GM18909 (cell line): Measurements from ENCODE around the gene CERS4.
"Not testable (repeated sequence)": the region's sequence is repeated elsewhere in the genome, so short reads cannot be mapped to it uniquely, and the experiment has no call there.

Experiments
- ATAC-seq: cut with Tn5 transposase; IDR thresholded peaks from one replicate; pipeline ENCODE4 v1.9.1; 2021; ENCODE audit warnings: mild to moderate bottlenecking; ENCODE audit not compliant: unreplicated experiment, poor library complexity

Gene CERS4

GRCh38 chr19:8259142-8259921, 50.2 kb downstream of the CERS4 start:
- ATAC-seq = no peak

GRCh38 chr19:8259922-8260247, 50.7 kb downstream of the CERS4 start:
- ATAC-seq = no peak

DNA sequence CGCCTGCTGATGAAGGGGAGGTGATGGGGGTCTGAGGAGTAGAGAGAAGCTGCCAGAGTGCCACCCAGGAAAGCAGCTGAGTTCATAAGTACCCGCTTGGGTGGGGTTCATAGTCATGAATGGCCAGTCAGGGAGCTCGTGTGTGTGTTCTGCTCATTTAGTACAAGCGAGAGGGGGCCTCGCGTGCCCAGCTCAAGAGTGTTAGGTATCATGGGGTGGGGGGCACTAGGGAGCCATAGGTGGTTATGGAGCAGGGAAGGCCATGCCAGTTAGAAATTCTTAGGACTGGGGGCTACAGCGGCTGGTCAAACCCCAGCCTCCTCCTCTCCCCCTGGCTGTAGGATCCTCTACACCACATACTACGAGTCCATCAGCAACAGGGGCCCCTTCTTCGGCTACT, 52.2 kb downstream of the CERS4 start:
- no peak for ATAC-seq

DNA sequence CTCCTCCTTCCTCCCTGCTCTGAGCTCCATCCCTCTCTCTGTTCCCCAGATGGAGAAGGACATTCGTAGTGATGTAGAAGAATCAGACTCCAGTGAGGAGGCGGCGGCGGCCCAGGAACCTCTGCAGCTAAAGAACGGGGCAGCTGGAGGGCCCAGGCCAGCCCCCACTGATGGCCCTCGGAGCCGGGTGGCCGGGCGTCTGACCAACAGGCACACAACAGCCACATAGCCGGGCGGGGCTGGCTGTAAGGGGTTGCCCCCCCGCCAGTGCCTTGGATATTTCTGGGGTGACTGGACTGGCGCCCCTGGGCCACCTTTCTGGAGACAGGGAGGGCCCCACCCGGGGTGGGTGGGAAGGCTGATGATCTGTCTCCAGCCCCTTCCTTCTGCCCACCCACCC, 52.7 kb downstream of the CERS4 start:
- no peak for ATAC-seq

DNA sequence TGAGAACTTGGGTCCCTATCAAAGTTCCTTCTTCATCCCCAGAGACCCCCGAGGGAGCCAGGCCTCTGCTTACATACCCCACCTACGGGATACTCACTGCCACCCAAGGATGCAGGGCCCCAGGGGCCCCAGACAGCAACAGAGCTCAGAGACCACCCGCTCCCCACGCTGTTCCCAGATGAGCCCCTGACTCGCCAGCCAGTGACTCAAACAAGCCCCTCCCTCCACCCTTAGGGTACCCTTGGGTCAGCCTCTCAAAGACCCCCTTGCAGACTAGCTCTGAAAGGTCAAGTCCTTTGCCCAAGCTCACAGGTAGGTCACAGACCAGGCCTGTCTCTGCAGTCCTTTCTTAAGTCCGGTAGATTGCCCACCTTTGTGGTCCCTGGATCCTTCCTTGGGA, 53.3 kb downstream of the CERS4 start:
- no peak for ATAC-seq

DNA sequence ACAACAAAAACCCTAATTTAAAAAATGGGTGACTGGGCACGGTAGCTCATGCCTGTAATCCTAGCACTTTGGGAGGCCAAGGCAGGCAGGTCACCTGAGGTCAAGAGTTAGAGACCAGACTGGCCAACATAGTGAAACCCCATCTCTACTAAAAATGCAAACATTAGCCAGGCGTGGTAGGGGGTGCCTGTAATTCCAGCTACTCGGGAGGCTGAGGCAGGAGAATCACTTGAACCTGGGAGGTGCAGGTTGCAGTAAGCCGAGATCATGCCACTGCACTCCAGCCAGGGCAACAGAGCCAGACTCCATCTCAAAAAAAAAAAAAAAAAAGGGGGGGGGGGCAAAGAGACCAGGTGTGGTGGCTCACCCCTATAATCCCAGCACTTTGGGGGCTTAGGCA, 55.1 kb downstream of the CERS4 start:
- ATAC-seq = not testable (repeated sequence)

GRCh38 chr19:8265872-8266271, 56.7 kb downstream of the CERS4 start:
- no peak for ATAC-seq

- no peak for ATAC-seq
Measured at GRCh38 chr19:8269724-8270123, 60.6 kb downstream of the CERS4 start.

DNA sequence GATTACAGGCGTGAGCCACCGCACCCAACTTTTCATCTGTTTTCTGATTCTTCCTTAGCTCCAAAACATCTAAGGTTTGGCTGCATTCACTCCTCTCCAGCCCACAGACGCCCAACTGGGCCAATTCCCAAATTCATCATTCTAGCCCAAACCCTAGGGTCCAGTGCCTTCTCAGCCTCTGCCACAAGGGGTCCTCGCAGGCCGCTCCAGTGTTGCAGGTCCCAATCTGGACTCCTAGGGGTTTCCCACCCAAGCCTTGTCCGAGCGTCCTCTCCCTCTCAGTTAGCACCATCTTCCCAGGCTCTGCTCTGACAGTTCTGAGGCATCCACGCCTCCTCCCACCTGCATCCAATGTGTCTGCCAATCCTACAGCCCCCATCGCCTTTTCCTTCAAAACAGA, 67.3 kb downstream of the CERS4 start:
- not testable (repeated sequence) for ATAC-seq

- not testable (repeated sequence) for ATAC-seq
Measured at GRCh38 chr19:8291337-8291736, 82.2 kb downstream of the CERS4 start.

DNA sequence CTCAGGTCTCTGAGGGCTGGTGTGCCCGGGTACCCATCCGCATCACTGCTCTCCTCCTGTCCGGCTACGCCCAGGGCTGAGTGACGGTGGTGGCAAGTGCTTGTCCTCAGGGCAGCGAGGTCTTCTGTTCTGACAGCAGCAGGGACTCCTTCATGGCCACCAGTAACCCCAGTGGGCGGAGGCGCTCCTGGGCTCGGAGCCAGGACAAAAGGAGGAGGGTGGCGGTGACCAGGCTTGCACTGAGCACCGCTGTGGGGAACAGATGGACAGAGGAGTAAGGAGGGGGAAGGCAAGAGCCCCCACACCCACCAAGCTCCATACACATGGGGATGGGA, 93.2 kb downstream of the CERS4 start:
- no peak for ATAC-seq

DNA sequence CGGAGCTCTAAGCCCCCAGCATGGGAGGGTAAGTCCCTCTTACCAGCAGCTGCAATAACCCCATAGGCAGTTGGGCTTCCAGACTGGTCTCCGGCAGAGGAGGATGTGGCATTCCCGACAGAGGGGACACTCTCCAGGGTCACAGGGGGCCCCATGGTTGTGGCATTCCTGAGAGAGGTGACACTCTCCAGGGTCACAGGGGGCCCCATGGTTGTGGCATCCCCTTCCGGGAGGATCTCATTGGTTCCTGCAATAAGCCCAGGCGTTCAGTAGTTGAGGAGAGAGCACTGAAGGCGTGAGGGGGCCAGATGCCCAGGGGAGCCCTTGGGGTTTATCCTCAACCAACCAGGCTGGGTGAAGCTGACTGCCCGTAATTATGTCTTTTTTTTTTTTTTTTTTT, 93.6 kb downstream of the CERS4 start:
- no peak for ATAC-seq

DNA sequence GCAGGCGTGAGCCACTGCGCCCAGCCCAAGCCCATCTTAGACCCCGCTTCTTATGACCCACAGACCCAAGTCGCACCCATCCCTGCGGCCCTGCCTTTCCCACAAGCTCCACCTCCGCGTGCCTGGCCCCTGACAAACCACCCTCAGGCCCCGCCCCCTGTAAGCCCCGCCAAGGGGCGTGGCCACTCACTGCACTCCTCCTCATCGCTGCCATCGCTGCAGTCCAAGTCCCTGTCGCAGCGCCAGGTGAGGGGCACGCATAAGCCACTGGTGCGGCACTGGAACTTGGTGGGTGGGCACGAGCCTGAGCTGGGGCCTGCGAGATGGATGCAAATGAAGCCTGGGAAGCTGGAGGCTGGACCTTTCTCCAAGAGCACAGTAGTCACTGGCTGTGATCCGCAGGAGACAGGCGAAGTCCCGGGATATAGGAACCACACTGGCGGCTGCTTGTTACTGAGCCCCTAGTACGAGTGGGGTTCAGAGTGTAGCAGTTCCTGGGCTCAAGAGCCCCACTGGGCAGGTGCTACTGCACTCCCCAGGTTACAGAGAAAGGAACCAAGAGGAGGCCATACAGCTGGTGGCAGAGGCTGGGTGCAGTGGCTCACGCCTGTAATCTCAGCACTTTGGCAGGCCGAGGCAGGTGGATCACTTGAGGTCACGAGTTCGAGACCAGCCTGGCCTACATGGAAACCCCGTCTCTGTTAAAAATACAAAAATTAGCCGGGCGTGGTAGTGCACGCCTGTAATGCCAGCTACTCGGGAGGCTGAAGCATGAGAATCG, 95.9 kb downstream of the CERS4 start:
- ATAC-seq = no peak

DNA sequence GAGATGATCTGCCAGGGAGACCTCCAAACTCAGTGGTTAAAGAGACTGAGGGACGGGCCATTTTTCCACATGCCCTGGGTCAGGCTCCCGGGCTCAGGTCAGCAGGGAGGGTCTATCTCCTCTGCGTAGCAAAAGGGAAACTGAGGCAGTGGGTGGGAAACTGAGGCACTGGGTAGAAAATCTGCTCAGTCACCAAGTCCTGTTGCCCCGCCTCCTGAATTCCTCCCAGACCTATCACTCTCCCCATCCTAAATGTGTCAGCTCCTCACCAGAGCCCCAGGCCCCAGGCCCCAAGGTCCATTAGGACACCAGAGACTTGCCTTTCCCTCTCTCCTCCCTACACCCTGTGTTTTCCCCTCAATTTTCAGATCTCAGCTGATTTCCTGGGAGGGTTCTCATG, 96.6 kb downstream of the CERS4 start:
- no peak for ATAC-seq

DNA sequence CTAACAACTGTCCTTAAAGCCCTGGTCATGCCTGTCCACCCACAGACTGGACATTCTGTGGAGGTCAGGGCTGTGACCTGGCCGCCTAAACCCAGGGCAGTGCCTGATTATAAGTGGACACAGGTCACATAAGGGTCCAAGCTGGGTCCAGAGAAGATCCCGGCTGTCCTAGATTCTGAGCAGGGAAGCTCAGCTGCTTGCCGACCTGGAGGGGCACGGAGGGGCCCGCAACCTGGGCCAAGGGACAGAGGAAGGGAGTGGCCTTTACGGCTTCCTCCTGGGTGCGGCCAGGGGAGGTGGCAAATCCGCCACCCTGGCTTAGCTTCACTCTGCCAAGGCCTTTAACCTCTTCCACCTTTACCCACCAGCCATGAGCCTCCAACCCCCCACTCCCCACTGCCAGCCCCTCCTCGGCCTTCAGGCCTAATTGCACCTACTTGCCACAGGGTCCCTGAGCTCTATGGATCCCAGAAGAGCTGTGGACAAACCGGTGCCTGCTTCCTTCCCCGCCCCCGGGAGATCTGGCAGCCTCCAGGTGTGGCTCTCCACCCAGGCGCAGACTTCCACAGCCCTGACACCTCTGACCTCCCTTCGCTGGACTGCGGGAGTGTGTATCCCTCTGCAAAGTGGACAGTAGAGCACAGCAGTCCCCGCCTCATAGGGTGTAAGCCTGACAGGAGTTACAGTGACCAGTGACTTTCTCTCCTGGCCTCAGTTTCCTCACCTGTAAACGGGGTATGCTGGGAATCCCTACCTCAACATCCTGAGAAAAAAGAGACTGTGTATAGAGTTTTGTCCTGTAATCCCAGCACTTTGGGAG, 97.3 kb downstream of the CERS4 start:
- ATAC-seq = no peak

GRCh38 chr19:8307400-8307964, 98.3 kb downstream of the CERS4 start:
- no peak for ATAC-seq

DNA sequence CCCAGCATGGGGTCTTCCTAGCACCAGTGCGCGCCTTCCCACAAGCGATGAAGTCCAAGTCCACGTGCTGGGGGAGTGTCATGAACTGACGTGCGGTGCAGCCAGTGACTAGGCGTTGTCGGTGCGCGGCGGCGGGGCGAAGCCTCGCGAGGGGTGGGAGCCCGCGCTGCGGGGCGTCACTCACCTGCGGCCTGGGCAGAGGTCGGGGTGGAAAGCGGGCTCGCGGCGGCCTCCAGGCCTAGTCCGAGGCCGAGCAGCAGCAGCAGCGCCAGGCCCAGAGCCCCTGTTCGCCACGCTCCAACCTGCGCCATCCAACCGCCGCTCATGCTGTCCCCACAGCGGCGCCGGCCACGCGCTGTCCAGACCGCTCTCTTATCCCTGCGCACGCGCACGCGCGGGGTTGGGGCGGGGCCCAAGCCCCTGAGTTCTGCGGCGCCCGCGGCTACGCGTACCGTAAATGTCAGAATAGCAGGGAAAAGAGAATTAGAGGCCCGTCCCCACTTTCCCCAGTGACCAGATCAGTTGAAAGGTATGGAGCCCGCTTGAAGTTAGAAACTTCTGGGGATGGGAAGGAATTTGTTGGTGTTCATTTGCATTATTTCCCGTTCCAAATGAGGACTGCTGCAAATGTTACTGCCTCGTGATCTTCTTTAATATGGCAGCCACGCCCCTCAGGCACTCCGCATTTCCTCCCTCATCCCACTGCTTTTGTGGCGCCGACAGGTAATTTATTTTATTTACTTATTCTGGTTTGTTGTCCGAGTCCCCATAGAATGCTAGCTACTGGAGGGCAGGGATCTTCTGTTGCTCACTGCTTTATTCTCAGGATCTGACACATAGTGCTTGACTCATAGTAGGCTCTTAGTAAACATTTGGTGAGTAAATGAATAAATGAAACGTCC, 99.0 kb downstream of the CERS4 start, which contains the start of gene CD320:
Gene CD320 (minus strand): TSS at position 394 of the 902 bp plus-strand sequence. CDS start 68 bp downstream, at position 326.
- peak; percentile 78 for ATAC-seq

GRCh38 chr19:8308891-8309291, 99.7 kb downstream of the CERS4 start:
- no peak for ATAC-seq

- no peak for ATAC-seq
Measured at GRCh38 chr19:8310342-8311055, 101.3 kb downstream of the CERS4 start.
